Measurements from ENCODE around the gene S100A3. TPM values are rescaled to one million over a fixed set of nuclear protein-coding genes. Genes with fewer than 3 reads are reported as not detected.
"Not testable (repeated sequence)": the region's sequence is repeated elsewhere in the genome, so short reads cannot be mapped to it uniquely, and the experiment has no call there.

Gene S100A3
- total RNA-seq, 1 experiment from 2014 or later = not detected

DNA sequence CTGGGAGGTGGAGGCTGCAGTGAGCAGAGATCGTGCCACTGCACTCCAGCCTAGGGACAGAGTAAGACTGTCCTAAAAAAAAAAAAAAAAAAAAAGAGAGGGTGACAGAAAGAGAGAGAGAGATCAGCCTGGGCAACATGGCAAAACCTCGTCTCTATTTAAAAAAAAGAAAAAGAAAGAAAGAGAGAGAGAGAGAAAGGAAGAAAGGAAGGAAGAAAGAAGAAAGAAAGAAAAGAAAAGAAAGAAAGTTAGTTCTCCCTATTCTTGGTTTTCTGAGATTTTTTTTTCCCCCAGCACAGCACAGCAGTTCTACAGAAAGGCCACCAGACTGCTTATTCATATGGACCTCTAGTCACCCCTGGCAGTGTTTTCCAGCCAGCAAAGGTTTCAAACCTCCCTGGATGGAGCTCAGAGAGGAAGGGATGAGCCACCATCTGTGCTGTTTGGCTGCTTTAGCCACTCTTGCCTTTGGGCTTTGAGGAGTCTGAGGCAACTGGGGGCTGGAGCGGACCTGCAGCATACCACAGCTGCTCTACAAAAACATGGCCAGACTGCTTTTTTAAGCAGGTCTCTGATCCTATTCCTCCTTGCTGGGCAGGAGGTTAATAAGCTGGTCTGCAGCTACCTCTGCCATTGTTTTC lies 23.9 kb downstream of the S100A3 start:
- CTCF ChIA-PET = interaction anchor here (0.7 to 1.6 kb wide), 3 partner anchors 10 to 1365 kb away, joined by 3 to 11 read pairs (median 6); no protein-coding TSS in a partner anchor
- Mint-ChIP-seq H3K27ac (ENCODE audit: unreplicated experiment) (no peak overlapping the region), H3K9me3 (ENCODE audit: low read depth, unreplicated experiment) (no peaks in the 10 kb centered on the region), H3K4me1 (ENCODE audit: low read depth, unreplicated experiment) (peaks cover 28% of the 10 kb centered on the region), H3K36me3 (ENCODE audit: insufficient read depth, unreplicated experiment) (peaks cover 16% of the 10 kb centered on the region), H3K27me3 (ENCODE audit: unreplicated experiment) (no peaks in the 10 kb centered on the region), H3K4me3 (ENCODE audit: low read depth, unreplicated experiment) (no peak overlapping the region)
- BruUV-seq (replicated peaks) = no TSS peak
- intact Hi-C loops (cut with micrococcal nuclease; ENCODE audit: unreplicated experiment) = no loop called here
- no peak for DNase-seq
- no peak for TF ChIP-seq CTCF (IDR thresholded peaks at IDR 0.05; ENCODE audit: unreplicated experiment)

DNA sequence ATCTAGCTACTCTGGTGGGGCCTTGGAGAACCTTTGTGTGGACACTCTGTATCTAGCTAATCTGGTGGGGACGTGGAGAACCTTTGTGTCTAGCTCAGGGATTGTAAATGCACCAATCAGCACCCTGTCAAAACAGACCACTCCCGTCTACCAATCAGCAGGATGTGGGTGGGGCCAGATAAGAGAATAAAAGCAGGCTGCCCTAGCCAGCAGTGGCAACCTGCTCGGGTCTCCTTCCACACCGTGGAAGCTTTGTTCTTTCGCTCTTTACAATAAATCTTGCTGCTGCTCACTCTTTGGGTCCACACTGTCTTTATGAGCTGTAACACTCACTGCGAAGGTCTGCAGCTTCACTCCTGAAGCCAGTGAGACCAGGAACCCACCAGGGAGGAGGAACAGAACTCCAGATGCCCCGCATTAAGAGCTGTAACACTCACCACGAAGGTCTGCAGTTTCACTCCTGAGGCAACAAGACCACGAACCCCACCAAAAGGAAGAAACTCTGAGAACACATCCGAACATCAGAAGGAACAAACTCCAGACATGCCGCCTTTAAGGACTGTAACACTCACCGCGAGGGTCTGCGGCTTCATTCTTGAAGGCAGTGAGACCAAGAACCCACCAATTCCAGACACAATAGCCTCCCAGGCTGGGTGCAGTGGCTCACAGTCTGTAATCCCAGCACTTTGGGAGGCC lies 26.6 kb downstream of the S100A3 start:
- H3K27ac Mint-ChIP-seq (ENCODE audit: unreplicated experiment); H3K27me3 Mint-ChIP-seq (ENCODE audit: unreplicated experiment); H3K9me3 Mint-ChIP-seq (ENCODE audit: low read depth, unreplicated experiment); DNase-seq; CTCF ChIA-PET; H3K4me3 Mint-ChIP-seq (ENCODE audit: low read depth, unreplicated experiment); BruUV-seq (replicated peaks); intact Hi-C loops (cut with micrococcal nuclease; ENCODE audit: unreplicated experiment): not testable (repeated sequence)
- Mint-ChIP-seq H3K36me3 (ENCODE audit: insufficient read depth, unreplicated experiment) (peaks cover 25% of the 10 kb centered on the region), H3K4me1 (ENCODE audit: low read depth, unreplicated experiment) (peaks cover 50% of the 10 kb centered on the region)

DNA sequence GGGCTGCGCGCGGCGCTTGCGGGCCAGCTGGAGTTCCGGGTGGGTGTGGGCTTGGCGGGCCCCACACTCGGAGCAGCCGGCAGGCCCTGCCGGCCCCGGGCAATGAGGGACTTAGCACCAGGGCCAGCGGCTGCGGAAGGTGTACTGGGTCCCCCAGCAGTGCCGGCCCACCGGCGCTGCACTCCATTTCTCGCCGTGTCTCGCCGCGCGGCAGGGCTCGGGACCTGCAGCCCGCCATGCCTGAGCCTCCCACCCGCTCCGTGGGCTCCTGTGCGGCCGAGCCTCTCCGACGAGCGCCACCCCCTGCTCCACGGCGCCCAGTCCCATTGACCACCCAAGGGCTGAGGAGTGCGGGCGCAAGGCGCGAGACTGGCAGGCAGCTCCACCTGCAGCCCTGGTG lies 27.2 kb downstream of the S100A3 start:
- Mint-ChIP-seq H3K4me1 (ENCODE audit: low read depth, unreplicated experiment) (peaks cover 47% of the 10 kb centered on the region), H3K36me3 (ENCODE audit: insufficient read depth, unreplicated experiment) (peaks cover 21% of the 10 kb centered on the region)
- H3K27ac Mint-ChIP-seq (ENCODE audit: unreplicated experiment); H3K27me3 Mint-ChIP-seq (ENCODE audit: unreplicated experiment); H3K9me3 Mint-ChIP-seq (ENCODE audit: low read depth, unreplicated experiment); DNase-seq; BruUV-seq (replicated peaks); H3K4me3 Mint-ChIP-seq (ENCODE audit: low read depth, unreplicated experiment); intact Hi-C loops (cut with micrococcal nuclease; ENCODE audit: unreplicated experiment): not testable (repeated sequence)
- CTCF ChIA-PET = interaction anchor here (1.3 to 2.5 kb wide), 5 partner anchors 11 to 150 kb away, joined by 4 to 14 read pairs (median 7); partner anchors contain the start of genes CHTOP and S100A13

DNA sequence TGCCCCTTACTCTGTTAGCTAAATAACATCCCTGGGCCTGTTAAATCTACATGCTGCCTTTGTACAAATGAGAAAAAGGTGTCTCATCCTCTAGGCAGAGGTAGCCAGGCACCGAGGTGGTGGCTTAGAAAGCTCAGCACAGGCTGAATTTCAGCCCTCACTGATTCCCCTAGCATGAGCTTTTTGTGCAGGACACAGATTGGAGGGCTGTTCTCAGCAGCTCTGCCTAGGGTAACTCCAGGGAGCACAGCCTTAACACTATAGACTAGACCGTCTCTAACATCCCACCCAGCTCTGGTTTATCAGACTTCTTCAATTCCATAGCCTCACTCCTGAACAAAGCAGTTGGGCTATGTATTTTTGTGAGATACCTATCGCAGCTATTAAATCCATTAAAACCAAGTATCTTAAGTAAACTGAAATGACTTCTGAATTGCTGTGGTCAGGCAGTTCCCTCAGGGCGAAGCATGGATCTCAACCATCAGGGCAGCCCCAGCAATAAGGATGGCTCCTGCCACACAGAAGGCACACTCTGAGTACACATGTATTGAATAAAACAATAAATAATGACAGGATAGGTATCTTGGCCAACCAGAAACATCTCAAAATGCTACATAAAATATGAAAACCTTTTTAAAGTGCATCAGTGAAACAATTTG lies 28.1 kb downstream of the S100A3 start:
- Mint-ChIP-seq H3K36me3 (ENCODE audit: insufficient read depth, unreplicated experiment) (peaks cover 23% of the 10 kb centered on the region), H3K4me3 (ENCODE audit: low read depth, unreplicated experiment) (no peak overlapping the region), H3K27me3 (ENCODE audit: unreplicated experiment) (no peaks in the 10 kb centered on the region), H3K9me3 (ENCODE audit: low read depth, unreplicated experiment) (no peaks in the 10 kb centered on the region), H3K27ac (ENCODE audit: unreplicated experiment) (peak overlapping the region; percentile 69), H3K4me1 (ENCODE audit: low read depth, unreplicated experiment) (peaks cover 46% of the 10 kb centered on the region)
- CTCF ChIA-PET = interaction anchor here (0.9 to 2.5 kb wide), 9 partner anchors 8 to 151 kb away, joined by 3 to 14 read pairs (median 6); partner anchors contain the start of genes CHTOP and S100A13
- no peak for DNase-seq
- intact Hi-C loops (cut with micrococcal nuclease; ENCODE audit: unreplicated experiment) = no loop called here
- no TSS peak for BruUV-seq (replicated peaks)
- TF ChIP-seq CTCF (IDR thresholded peaks at IDR 0.05; ENCODE audit: unreplicated experiment) = no peak

DNA sequence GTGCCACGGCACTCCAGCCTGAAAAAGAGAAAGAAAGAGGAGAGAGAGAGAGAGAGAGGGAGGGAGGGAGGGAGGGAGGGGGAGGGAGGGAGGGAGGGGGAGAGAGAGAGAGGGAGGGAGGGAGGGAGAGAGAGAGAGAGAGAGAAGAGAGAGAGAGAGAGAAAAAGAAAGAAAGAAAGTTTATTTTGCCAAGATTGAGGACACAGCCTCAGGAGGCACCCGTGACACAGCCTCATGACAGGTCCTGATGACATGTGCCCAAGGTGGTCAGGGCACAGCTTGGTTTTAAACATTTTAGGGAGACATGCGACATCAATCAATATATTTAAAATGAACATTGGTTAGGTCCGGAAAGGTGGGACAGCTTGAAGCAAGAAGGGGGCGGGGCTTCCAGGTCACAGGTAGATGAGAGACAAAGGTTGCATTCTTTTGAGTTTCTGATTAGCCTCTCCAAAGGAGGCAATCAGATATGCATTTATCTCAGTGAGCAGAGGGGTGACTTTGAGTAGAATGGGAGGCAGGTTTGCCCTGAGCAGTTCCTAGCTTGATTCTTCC lies 28.8 kb downstream of the S100A3 start:
- H3K27me3 Mint-ChIP-seq (ENCODE audit: unreplicated experiment); BruUV-seq (replicated peaks); intact Hi-C loops (cut with micrococcal nuclease; ENCODE audit: unreplicated experiment); H3K9me3 Mint-ChIP-seq (ENCODE audit: low read depth, unreplicated experiment): not testable (repeated sequence)
- Mint-ChIP-seq H3K27ac (ENCODE audit: unreplicated experiment) (peak overlapping the region; percentile 69), H3K4me3 (ENCODE audit: low read depth, unreplicated experiment) (peak overlapping the region; percentile 33), H3K36me3 (ENCODE audit: insufficient read depth, unreplicated experiment) (peaks cover 27% of the 10 kb centered on the region), H3K4me1 (ENCODE audit: low read depth, unreplicated experiment) (peaks cover 49% of the 10 kb centered on the region)
- peak; percentile 84 for DNase-seq
- CTCF ChIA-PET = interaction anchor here (0.6 to 2.5 kb wide), 8 partner anchors 12 to 114 kb away, joined by 3 to 14 read pairs (median 8); partner anchors contain the start of genes CHTOP and S100A13

Measured in Calu3 (cell line).